Midbrain (tissue), 1 donor: Measurements from ENCODE around the gene ZNF501.

Experiments
- DNase-seq: peaks from one replicate; lab custom pipeline; 2025; lab: John Stamatoyannopoulos, UW

ZNF501 gene

GRCh38 chr3:44729384-44729910 is at the start of gene ZNF501:
TSS of gene ZNF501 (plus strand) at chr3:44729635. CDS start at chr3:44734422, 4,787 bp downstream.
- peak; percentile 91 for DNase-seq

GRCh38 chr3:44680921-44681455 is 48.4 kb upstream of the ZNF501 start:
- no peak for DNase-seq

GRCh38 chr3:44682182-44682896 is 47.1 kb upstream of the ZNF501 start:
- no peak for DNase-seq

GRCh38 chr3:44685128-44685800 is 44.2 kb upstream of the ZNF501 start:
- DNase-seq = peak; percentile 73

GRCh38 chr3:44687898-44688297 is 41.5 kb upstream of the ZNF501 start:
- no peak for DNase-seq

- peak; percentile 90 for DNase-seq
Observed at GRCh38 chr3:44712455-44713075, 16.9 kb upstream of the ZNF501 start, which contains the start of gene ZNF502. TSS of gene ZNF502 (plus strand) at chr3:44712660. CDS start at chr3:44720262, 7,602 bp downstream.

- no peak for DNase-seq
Observed at GRCh38 chr3:44721231-44722102, 8.0 kb upstream of the ZNF501 start.

- no peak for DNase-seq
Observed at GRCh38 chr3:44722103-44722401, 7.4 kb upstream of the ZNF501 start.

- no peak for DNase-seq
Observed at GRCh38 chr3:44734646-44735168, 5.3 kb downstream of the ZNF501 start.

- DNase-seq = no peak
Observed at GRCh38 chr3:44761101-44761423, 31.6 kb downstream of the ZNF501 start.

- DNase-seq = peak; percentile 94
Observed at GRCh38 chr3:44761424-44762169, 32.2 kb downstream of the ZNF501 start, which contains the start of the genes KIAA1143 and KIF15. TSS of gene KIAA1143 (minus strand) at chr3:44761619. CDS start at chr3:44761602, 17 bp downstream. TSS of gene KIF15 (plus strand) at chr3:44761794. CDS start at chr3:44761866, 72 bp downstream.

GRCh38 chr3:44762170-44762677 is 32.8 kb downstream of the ZNF501 start:
- no peak for DNase-seq

GRCh38 chr3:44762690-44763089 is 33.3 kb downstream of the ZNF501 start:
- DNase-seq = no peak

- no peak for DNase-seq
Observed at GRCh38 chr3:44764248-44764647, 34.8 kb downstream of the ZNF501 start.

GRCh38 chr3:44771424-44772098 is 42.1 kb downstream of the ZNF501 start:
- DNase-seq = no peak

GRCh38 chr3:44772099-44772442 is 42.6 kb downstream of the ZNF501 start:
- no peak for DNase-seq

- DNase-seq = no peak
Observed at GRCh38 chr3:44782891-44783290, 53.5 kb downstream of the ZNF501 start.
